KMS-11 (cell line): ENCODE results near the gene HNF4A.

Source experiments
- H2AFZ ChIP-seq: fragments of 200-600 bp; sonication (generic); 2 replicates; pipeline ENCODE4 v1.6.1; 2016; ENCODE audit warnings: antibody characterized with exemption, mixed run types, low read depth
- H3K27ac ChIP-seq: fragments of 200-600 bp; sonication (generic); 2 replicates; pipeline ENCODE4 v1.6.1; 2016; ENCODE audit warnings: mild to moderate bottlenecking, mixed run types
- H3K27me3 ChIP-seq: fragments of 200-600 bp; sonication (generic); 2 replicates; pipeline ENCODE4 v1.6.1; 2017; ENCODE audit warnings: mild to moderate bottlenecking, low read depth, mixed run types, moderate library complexity; ENCODE audit not compliant: insufficient read depth
- H3K36me3 ChIP-seq: fragments of 200-600 bp; sonication (generic); 2 replicates; pipeline ENCODE4 v1.6.1; 2017; ENCODE audit warnings: mild to moderate bottlenecking, mixed run types; ENCODE audit not compliant: insufficient read depth
- H3K4me1 ChIP-seq: fragments of 200-600 bp; sonication (generic); 2 replicates; pipeline ENCODE4 v1.6.1; 2016; ENCODE audit warnings: mild to moderate bottlenecking, low read depth, mixed run types; ENCODE audit not compliant: poor library complexity, severe bottlenecking
- H3K4me2 ChIP-seq: fragments of 200-600 bp; sonication (generic); 2 replicates; pipeline ENCODE4 v1.7.0; 2016; ENCODE audit warnings: mild to moderate bottlenecking, mixed run types
- H3K4me3 ChIP-seq: fragments of 200-600 bp; sonication (generic); IDR thresholded peaks from 2 replicates; pipeline ENCODE4 v1.6.1; 2017; ENCODE audit warnings: low read depth, low read length, mixed read lengths; ENCODE audit not compliant: insufficient read depth
- H3K79me2 ChIP-seq: fragments of 200-600 bp; sonication (generic); 2 replicates; pipeline ENCODE4 v1.6.1; 2016; ENCODE audit warnings: low read depth, mixed run types; ENCODE audit not compliant: insufficient read depth
- H3K9ac ChIP-seq: fragments of 200-600 bp; sonication (generic); 2 replicates; pipeline ENCODE4 v1.6.1; 2016; ENCODE audit warnings: mild to moderate bottlenecking, mixed run types
- H4K20me1 ChIP-seq: fragments of 200-600 bp; sonication (generic); 2 replicates; pipeline ENCODE4 v1.6.1; 2016; ENCODE audit warnings: mild to moderate bottlenecking, mixed run types; ENCODE audit not compliant: insufficient read depth
- TF ChIP-seq, protein P1 (sequence below): fragments of 200-600 bp; sonication (generic); conservative IDR thresholded peaks from 2 replicates; pipeline ENCODE4 v1.6.1; 2017; ENCODE audit warnings: low read depth, mild to moderate bottlenecking, antibody characterized with exemption, low read length, moderate library complexity, mixed read lengths

HNF4A gene

GRCh38 chr20:44357555-44358125 lies 2.1 kb downstream of the HNF4A start:
- Histone ChIP-seq H3K4me2 (no peak overlapping the region), H3K4me1 (no peaks in the 10 kb centered on the region), H3K36me3 (no peaks in the 10 kb centered on the region), H3K4me3 (no peak overlapping the region), H3K27me3 (no peaks in the 10 kb centered on the region), H3K9ac (no peak overlapping the region), H3K79me2 (no peaks in the 10 kb centered on the region), H2AFZ (no peak overlapping the region), H3K27ac (no peak overlapping the region), H4K20me1 (no peaks in the 10 kb centered on the region)
- TF ChIP-seq, protein P1, sequence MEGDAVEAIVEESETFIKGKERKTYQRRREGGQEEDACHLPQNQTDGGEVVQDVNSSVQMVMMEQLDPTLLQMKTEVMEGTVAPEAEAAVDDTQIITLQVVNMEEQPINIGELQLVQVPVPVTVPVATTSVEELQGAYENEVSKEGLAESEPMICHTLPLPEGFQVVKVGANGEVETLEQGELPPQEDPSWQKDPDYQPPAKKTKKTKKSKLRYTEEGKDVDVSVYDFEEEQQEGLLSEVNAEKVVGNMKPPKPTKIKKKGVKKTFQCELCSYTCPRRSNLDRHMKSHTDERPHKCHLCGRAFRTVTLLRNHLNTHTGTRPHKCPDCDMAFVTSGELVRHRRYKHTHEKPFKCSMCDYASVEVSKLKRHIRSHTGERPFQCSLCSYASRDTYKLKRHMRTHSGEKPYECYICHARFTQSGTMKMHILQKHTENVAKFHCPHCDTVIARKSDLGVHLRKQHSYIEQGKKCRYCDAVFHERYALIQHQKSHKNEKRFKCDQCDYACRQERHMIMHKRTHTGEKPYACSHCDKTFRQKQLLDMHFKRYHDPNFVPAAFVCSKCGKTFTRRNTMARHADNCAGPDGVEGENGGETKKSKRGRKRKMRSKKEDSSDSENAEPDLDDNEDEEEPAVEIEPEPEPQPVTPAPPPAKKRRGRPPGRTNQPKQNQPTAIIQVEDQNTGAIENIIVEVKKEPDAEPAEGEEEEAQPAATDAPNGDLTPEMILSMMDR: no peak

- Histone ChIP-seq H3K9ac (no peak overlapping the region), H4K20me1 (no peaks in the 10 kb centered on the region), H2AFZ (no peak overlapping the region), H3K4me1 (no peaks in the 10 kb centered on the region), H3K79me2 (no peaks in the 10 kb centered on the region), H3K36me3 (no peaks in the 10 kb centered on the region), H3K27ac (no peak overlapping the region), H3K4me3 (no peak overlapping the region), H3K4me2 (no peak overlapping the region), H3K27me3 (no peaks in the 10 kb centered on the region)
- TF ChIP-seq, protein P1: no peak
Measured at GRCh38 chr20:44358776-44359175, 3.3 kb downstream of the HNF4A start.

DNA sequence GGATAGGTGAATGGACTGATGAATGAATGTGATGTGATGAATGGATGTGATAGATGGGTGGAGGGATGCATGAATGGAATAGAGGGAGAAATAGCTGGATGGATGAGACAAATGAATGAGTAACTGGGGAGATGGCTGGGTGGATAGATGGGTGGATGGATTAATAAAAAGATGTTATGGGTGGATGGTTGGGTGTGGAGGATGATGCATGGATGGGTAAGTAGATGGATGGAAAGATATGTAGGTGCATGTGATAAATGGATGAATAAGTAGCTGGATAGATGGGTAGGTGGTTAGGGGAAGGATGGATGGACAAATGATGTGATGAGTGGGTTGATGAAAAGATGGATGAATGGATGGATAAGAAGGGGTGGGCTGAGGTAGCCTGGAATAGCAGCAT lies 4.7 kb downstream of the HNF4A start:
- no peak overlapping the region for H3K4me3 ChIP-seq

DNA sequence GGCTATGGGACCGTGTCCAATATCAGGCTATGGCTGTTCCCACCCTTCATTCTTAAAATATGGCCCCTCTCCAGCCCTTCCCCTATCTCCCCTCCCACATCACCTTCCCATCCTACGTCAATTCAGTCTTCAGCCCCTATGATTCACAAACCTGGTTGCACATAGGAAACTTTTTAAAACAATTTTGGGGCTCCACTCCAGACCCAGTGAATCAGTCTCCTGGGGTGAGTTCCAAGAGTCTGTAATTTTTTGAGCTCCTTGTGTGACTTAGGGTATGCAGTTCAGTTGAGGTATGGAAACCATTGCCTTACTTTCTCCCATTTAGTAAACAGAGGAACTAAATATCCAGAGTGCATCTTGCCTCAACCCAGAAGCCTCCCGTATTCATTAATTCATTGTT lies 5.5 kb downstream of the HNF4A start:
- H3K27ac ChIP-seq: no peak overlapping the region
- TF ChIP-seq, protein P1: no peak
- no peaks in the 10 kb centered on the region for H4K20me1 ChIP-seq
- no peaks in the 10 kb centered on the region for H3K79me2 ChIP-seq
- H3K4me3 ChIP-seq: no peak overlapping the region
- no peaks in the 10 kb centered on the region for H3K36me3 ChIP-seq
- H3K4me1 ChIP-seq: no peaks in the 10 kb centered on the region
- no peaks in the 10 kb centered on the region for H3K27me3 ChIP-seq
- H3K9ac ChIP-seq: no peak overlapping the region
- H3K4me2 ChIP-seq: no peak overlapping the region
- H2AFZ ChIP-seq: no peak overlapping the region

More for the DNA sequence above, 4.7 kb downstream of the HNF4A start:
- Histone ChIP-seq H3K79me2 (no peaks in the 10 kb centered on the region), H3K27ac (no peak overlapping the region), H3K36me3 (no peaks in the 10 kb centered on the region), H3K4me1 (no peaks in the 10 kb centered on the region), H3K4me2 (no peak overlapping the region), H3K27me3 (no peaks in the 10 kb centered on the region), H2AFZ (no peak overlapping the region), H3K9ac (no peak overlapping the region), H4K20me1 (no peaks in the 10 kb centered on the region)
- TF ChIP-seq, protein P1: no peak
